ENCODE measurements around the gene GLI1.

GLI1 gene

DNA sequence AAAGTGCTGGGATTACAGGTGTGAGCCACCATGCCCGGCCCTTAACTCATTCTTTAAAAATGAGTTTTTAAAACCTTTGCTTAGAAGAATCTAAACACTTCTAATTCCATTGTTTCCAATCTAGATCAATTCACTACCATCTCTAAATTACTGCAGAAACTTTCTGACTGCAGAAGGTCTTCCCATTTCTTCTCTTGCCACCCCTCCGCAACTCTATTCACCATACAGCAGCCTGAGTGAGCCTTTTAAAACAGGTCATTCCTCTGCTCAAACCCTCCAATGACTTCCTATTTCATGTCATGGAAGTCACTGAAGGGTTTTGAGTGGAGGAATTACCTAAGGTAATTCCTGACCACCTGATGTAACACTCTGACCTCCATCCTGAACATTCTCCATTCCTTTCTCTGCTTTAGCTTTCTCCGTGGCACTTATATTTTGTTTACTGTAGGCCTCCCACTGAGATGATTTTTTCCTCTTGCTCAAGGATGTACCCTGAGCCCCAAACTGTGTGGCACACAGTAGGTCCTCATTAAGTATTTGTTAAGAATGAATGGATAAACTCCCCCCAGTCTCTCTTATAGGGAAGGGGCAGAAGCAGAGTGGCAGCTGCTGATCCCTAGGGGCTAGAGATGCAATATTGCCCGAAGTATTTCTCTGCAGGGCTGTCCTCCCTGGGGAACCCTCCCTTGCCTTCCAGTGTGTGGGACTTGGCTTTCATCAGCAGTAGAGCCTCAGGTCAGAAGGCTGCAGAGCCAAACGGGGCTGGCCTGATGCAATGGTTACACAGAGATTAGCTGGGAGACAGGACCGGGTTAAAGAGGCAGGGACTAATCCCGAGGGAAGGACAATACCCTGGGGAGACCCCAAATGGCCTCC, 59.6 kb downstream of the GLI1 start:
- no peak for TF ChIP-seq EZH2 (IDR thresholded peaks at IDR 0.05; ENCODE audit: borderline replicate concordance, low read depth, low read length, severe bottlenecking)
- TF ChIP-seq, protein P1, sequence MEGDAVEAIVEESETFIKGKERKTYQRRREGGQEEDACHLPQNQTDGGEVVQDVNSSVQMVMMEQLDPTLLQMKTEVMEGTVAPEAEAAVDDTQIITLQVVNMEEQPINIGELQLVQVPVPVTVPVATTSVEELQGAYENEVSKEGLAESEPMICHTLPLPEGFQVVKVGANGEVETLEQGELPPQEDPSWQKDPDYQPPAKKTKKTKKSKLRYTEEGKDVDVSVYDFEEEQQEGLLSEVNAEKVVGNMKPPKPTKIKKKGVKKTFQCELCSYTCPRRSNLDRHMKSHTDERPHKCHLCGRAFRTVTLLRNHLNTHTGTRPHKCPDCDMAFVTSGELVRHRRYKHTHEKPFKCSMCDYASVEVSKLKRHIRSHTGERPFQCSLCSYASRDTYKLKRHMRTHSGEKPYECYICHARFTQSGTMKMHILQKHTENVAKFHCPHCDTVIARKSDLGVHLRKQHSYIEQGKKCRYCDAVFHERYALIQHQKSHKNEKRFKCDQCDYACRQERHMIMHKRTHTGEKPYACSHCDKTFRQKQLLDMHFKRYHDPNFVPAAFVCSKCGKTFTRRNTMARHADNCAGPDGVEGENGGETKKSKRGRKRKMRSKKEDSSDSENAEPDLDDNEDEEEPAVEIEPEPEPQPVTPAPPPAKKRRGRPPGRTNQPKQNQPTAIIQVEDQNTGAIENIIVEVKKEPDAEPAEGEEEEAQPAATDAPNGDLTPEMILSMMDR (IDR thresholded peaks at IDR 0.05; ENCODE audit: borderline replicate concordance, extremely low read depth, low read length, poor library complexity, severe bottlenecking), result no peak
- Histone ChIP-seq H3K9me3 (ENCODE audit: insufficient read depth, low read length, severe bottlenecking) (no peaks in the 10 kb centered on the region), H3K27me3 (ENCODE audit: insufficient read depth, low read length, poor library complexity) (no peaks in the 10 kb centered on the region), H3K4me2 (ENCODE audit: insufficient read depth, low read length) (peak overlapping the region; percentile 68), H3K4me1 (ENCODE audit: insufficient read depth, low read length) (peaks cover 54% of the 10 kb centered on the region), H2AFZ (ENCODE audit: low read depth, low read length) (no peak overlapping the region), H4K20me1 (ENCODE audit: insufficient read depth, low read length) (peaks cover 61% of the 10 kb centered on the region), H3K27ac (ENCODE audit: low read length) (peak overlapping the region; percentile 99), H3K36me3 (ENCODE audit: insufficient read depth, low read length) (peaks cover 69% of the 10 kb centered on the region), H3K4me3 (ENCODE audit: low read depth in 1 of 2, low read length in 2 of 2) (peak overlapping the region; percentile 86 to 91; a peak in 3 of 4 replicates), H3K9ac (ENCODE audit: low read depth, low read length) (peak overlapping the region; percentile 97), H3K79me2 (ENCODE audit: insufficient read depth, low read length) (peaks cover 58% of the 10 kb centered on the region)
- no peak for DNase-seq
- no peak for ATAC-seq (ENCODE audit: insufficient read depth, low read depth)

DNA sequence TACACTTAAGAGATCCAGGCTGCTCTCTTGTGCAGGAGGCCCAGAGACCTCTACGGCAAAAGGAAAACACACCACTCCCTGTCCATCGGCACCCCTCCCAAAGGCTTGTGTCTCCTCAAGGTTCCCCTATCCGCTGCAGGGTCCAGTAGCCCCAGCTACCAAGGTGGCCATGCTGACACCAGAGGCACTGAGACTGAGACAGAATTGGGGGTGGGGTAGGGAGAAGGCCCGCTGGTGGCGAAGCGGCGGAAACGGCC, 60.1 kb downstream of the GLI1 start:
- DNase-seq, result peak; percentile 50
- no peak overlapping the region for H2AFZ ChIP-seq (ENCODE audit: low read depth, low read length)
- peaks cover 64% of the 10 kb centered on the region for H3K79me2 ChIP-seq (ENCODE audit: insufficient read depth, low read length)
- H3K4me1 ChIP-seq (ENCODE audit: insufficient read depth, low read length), result peaks cover 59% of the 10 kb centered on the region
- peak overlapping the region; percentile 97 for H3K9ac ChIP-seq (ENCODE audit: low read depth, low read length)
- no peaks in the 10 kb centered on the region for H3K27me3 ChIP-seq (ENCODE audit: insufficient read depth, low read length, poor library complexity)
- H3K4me2 ChIP-seq (ENCODE audit: insufficient read depth, low read length), result peak overlapping the region; percentile 68
- peaks cover 61% of the 10 kb centered on the region for H4K20me1 ChIP-seq (ENCODE audit: insufficient read depth, low read length)
- peaks cover 69% of the 10 kb centered on the region for H3K36me3 ChIP-seq (ENCODE audit: insufficient read depth, low read length)
- H3K4me3 ChIP-seq (ENCODE audit: low read depth in 1 of 2, low read length in 2 of 2), result peak overlapping the region; percentile 86 to 91
- no peak for TF ChIP-seq EZH2 (IDR thresholded peaks at IDR 0.05; ENCODE audit: borderline replicate concordance, low read depth, low read length, severe bottlenecking)
- TF ChIP-seq, protein P1 (IDR thresholded peaks at IDR 0.05; ENCODE audit: borderline replicate concordance, extremely low read depth, low read length, poor library complexity, severe bottlenecking), result no peak
- no peaks in the 10 kb centered on the region for H3K9me3 ChIP-seq (ENCODE audit: insufficient read depth, low read length, severe bottlenecking)
- 0 out of 3 replicates have a peak, but pooled peaks have one; percentile 1 for ATAC-seq (ENCODE audit: insufficient read depth, low read depth)
- peak overlapping the region; percentile 99 for H3K27ac ChIP-seq (ENCODE audit: low read length)

- Histone ChIP-seq H4K20me1 (ENCODE audit: insufficient read depth, low read length) (peaks cover 59% of the 10 kb centered on the region), H3K4me2 (ENCODE audit: insufficient read depth, low read length) (peak within 1 kb of the TSS; percentile 68), H3K4me1 (ENCODE audit: insufficient read depth, low read length) (peaks cover 64% of the 10 kb centered on the region), H3K36me3 (ENCODE audit: insufficient read depth, low read length) (peaks cover 69% of the 10 kb centered on the region), H3K79me2 (ENCODE audit: insufficient read depth, low read length) (peaks cover 67% of the 10 kb centered on the region), H3K27me3 (ENCODE audit: insufficient read depth, low read length, poor library complexity) (no peaks in the 10 kb centered on the region), H3K9ac (ENCODE audit: low read depth, low read length) (peak within 1 kb of the TSS; percentile 97), H3K27ac (ENCODE audit: low read length) (peak within 1 kb of the TSS; percentile 99), H2AFZ (ENCODE audit: low read depth, low read length) (peak within 1 kb of the TSS; percentile 46), H3K9me3 (ENCODE audit: insufficient read depth, low read length, severe bottlenecking) (no peaks in the 10 kb centered on the region), H3K4me3 (ENCODE audit: low read depth in 1 of 2, low read length in 2 of 2) (peak within 1 kb of the TSS; percentile 86 to 91)
- DNase-seq (peak; percentile 100), ATAC-seq (ENCODE audit: insufficient read depth, low read depth) (peak; percentile 73)
- TF ChIP-seq, protein P1 (IDR thresholded peaks at IDR 0.05; ENCODE audit: borderline replicate concordance, extremely low read depth, low read length, poor library complexity, severe bottlenecking), result no peak
Observed at GRCh38 chr12:57520053-57520818, 60.7 kb downstream of the GLI1 start, which contains the start of gene DDIT3. TSS of gene DDIT3 (minus strand) at chr12:57520514. CDS start at chr12:57517406, 3,108 bp downstream.
